Ishikawa (cell line): ENCODE results near the gene HOXB3.

Experiments
- CEBPB ChIP-seq: IDR thresholded peaks from 2 replicates; pipeline ENCODE4 v1.6.1; 2012
- CREB1 ChIP-seq: IDR thresholded peaks from 2 replicates; pipeline ENCODE4 v1.6.1; 2012; ENCODE audit warnings: low read depth
- EGR1 ChIP-seq: IDR thresholded peaks from 2 replicates; pipeline ENCODE4 v1.6.1; 2012
- EP300 ChIP-seq: IDR thresholded peaks from 2 replicates; pipeline ENCODE4 v1.6.1; 2012; ENCODE audit warnings: borderline replicate concordance
- FOXM1 ChIP-seq: IDR thresholded peaks from 2 replicates; pipeline ENCODE4 v1.6.1; 2012; ENCODE audit warnings: low read depth, borderline replicate concordance
- MAX ChIP-seq: IDR thresholded peaks from 2 replicates; pipeline ENCODE4 v1.6.1; 2012
- NFIC ChIP-seq: IDR thresholded peaks from 2 replicates; pipeline ENCODE4 v1.6.1; 2012
- RAD21 ChIP-seq: IDR thresholded peaks from 2 replicates; pipeline ENCODE4 v1.6.1; 2012; ENCODE audit warnings: low read depth
- REST ChIP-seq: IDR thresholded peaks from 2 replicates; pipeline ENCODE4 v1.6.1; 2012; ENCODE audit warnings: low read depth, mild to moderate bottlenecking
- TAF1 ChIP-seq: IDR thresholded peaks from 2 replicates; pipeline ENCODE4 v1.6.1; 2012; ENCODE audit warnings: low read depth, mild to moderate bottlenecking
- TCF12 ChIP-seq: IDR thresholded peaks from 2 replicates; pipeline ENCODE4 v1.6.1; 2012; ENCODE audit warnings: low read depth
- TEAD4 ChIP-seq: IDR thresholded peaks from 2 replicates; pipeline ENCODE4 v1.6.1; 2012
- YY1 ChIP-seq: IDR thresholded peaks from 2 replicates; pipeline ENCODE4 v1.6.1; 2012; ENCODE audit warnings: low read depth
- ZBTB7A ChIP-seq: IDR thresholded peaks from 2 replicates; pipeline ENCODE4 v1.6.1; 2012; ENCODE audit warnings: low read depth
- TF ChIP-seq, protein P1 (sequence below): IDR thresholded peaks from 2 replicates; pipeline ENCODE4 v1.6.1; 2012

Gene HOXB3

GRCh38 chr17:48555258-48556228 is 34.5 kb downstream of the HOXB3 start:
- TF ChIP-seq RAD21 (no peak), CREB1 (no peak), FOXM1 (no peak), NFIC (no peak), EGR1 (no peak), TCF12 (no peak), ZBTB7A (no peak), EP300 (no peak), TAF1 (no peak), YY1 (no peak), TEAD4 (no peak), CEBPB (no peak), MAX (no peak), REST (no peak)
- TF ChIP-seq, protein P1, sequence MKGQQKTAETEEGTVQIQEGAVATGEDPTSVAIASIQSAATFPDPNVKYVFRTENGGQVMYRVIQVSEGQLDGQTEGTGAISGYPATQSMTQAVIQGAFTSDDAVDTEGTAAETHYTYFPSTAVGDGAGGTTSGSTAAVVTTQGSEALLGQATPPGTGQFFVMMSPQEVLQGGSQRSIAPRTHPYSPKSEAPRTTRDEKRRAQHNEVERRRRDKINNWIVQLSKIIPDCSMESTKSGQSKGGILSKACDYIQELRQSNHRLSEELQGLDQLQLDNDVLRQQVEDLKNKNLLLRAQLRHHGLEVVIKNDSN = no peak

GRCh38 chr17:48554412-48555257 is 35.4 kb downstream of the HOXB3 start:
- TF ChIP-seq EP300 = no peak
- TF ChIP-seq, protein P1 = no peak
- TF ChIP-seq EGR1 = no peak
- no peak for TF ChIP-seq FOXM1
- TF ChIP-seq TAF1 = no peak
- TF ChIP-seq CEBPB = no peak
- TF ChIP-seq TEAD4 = no peak

DNA sequence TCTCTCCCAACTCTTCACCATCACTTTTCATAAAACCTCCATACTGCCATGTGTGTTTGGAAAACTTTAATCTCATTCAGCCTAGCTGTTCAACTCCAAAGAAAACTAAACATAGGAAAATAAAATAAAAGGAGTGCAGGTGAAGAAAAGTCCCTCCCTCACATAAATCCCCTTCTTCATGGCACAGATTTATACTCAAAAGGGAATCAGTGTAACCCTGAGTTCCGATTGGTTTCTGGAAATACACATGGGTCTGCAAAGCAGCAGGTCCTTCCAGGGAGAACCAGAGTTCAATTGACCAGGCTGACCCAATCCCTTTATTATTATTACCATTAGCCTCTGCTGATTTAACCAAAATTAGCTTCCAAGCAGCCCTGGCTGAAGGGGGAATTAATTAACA is 36.2 kb downstream of the HOXB3 start:
- TF ChIP-seq EGR1 = no peak
- TF ChIP-seq, protein P1 = no peak
- TF ChIP-seq NFIC = no peak
- no peak for TF ChIP-seq CREB1
- TF ChIP-seq TEAD4 = no peak
- TF ChIP-seq RAD21 = no peak
- TF ChIP-seq MAX = no peak
- no peak for TF ChIP-seq TAF1
- TF ChIP-seq REST = no peak
- no peak for TF ChIP-seq CEBPB
- TF ChIP-seq FOXM1 = no peak

DNA sequence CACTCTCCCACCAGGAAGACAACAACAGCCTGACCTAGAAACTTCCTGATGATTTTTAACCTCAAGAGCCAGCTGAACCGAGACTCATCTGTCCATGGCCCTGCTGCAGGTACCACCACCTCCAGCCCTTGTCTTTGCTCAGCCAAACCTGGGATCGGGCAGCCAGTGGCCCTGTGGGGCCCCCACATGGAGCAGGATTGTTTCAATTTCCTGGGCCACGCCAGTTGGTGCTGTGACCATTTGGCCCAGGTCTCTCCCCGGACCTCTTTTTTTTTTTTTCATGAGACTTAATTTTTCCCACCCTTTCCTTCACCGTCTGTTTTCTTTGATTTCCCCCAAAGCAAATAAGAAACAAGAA is 36.9 kb downstream of the HOXB3 start:
- TF ChIP-seq TEAD4 (no peak), RAD21 (no peak), TCF12 (no peak), EGR1 (no peak), CEBPB (no peak), YY1 (no peak), FOXM1 (no peak), CREB1 (no peak), ZBTB7A (no peak), EP300 (no peak), MAX (no peak)
- TF ChIP-seq, protein P1 = no peak
